ENCODE data around the gene CEL. TPM values are rescaled to one million over a fixed set of nuclear protein-coding genes. Genes with fewer than 3 reads are reported as not detected.

CEL gene
- total RNA-seq, 1 experiment from 2014 or later = 3.1 TPM

DNA sequence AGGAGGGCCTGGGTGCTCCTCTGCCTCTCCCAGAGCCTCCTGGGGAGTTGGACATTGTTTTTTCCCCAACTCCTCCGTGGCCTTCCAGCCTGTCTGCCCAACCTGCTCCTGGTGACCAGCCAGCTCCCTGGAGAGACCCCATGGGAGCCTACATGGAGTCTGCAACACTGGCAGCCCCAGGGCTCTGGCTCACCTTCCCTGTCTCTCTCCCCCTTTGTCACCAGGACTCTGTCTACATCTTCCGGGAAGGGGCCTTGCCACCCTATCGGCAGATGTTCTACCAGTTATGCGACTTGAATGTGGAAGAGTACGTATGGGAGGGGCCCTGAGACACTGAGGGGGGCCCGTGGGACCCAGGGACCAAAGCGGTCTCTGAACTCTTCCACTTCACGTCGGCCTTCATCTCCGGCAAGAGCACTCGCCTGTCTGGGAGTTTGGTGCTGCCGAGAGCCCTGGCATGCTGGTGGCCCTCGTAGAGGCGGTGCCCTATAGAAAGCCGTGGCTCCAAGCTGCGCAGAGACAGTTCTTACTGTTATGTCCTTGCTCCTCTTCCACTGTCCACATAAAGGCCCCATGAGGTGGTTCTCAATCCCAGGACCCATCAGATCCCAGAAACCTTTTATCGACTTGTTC, 5.9 kb upstream of the CEL start:
- CTCF ChIA-PET = no interaction called here
- no TSS peak for BruUV-seq (replicated peaks)
- H3K27ac Mint-ChIP-seq (ENCODE audit: unreplicated experiment) = no peak overlapping the region
- H3K4me3 Mint-ChIP-seq (ENCODE audit: low read depth, unreplicated experiment) = no peak overlapping the region
- no peak for TF ChIP-seq CTCF (IDR thresholded peaks at IDR 0.05; ENCODE audit: unreplicated experiment)
- peaks cover 25% of the 10 kb centered on the region for H3K36me3 Mint-ChIP-seq (ENCODE audit: insufficient read depth, unreplicated experiment)
- intact Hi-C loops (cut with micrococcal nuclease; ENCODE audit: unreplicated experiment) = no loop called here
- no peaks in the 10 kb centered on the region for H3K9me3 Mint-ChIP-seq (ENCODE audit: low read depth, unreplicated experiment)
- no peaks in the 10 kb centered on the region for H3K4me1 Mint-ChIP-seq (ENCODE audit: low read depth, unreplicated experiment)
- DNase-seq = no peak
- H3K27me3 Mint-ChIP-seq (ENCODE audit: unreplicated experiment) = no peaks in the 10 kb centered on the region

GRCh38 chr9:133056533-133056932, 5.2 kb upstream of the CEL start:
- no peak overlapping the region for H3K27ac Mint-ChIP-seq (ENCODE audit: unreplicated experiment)

DNA sequence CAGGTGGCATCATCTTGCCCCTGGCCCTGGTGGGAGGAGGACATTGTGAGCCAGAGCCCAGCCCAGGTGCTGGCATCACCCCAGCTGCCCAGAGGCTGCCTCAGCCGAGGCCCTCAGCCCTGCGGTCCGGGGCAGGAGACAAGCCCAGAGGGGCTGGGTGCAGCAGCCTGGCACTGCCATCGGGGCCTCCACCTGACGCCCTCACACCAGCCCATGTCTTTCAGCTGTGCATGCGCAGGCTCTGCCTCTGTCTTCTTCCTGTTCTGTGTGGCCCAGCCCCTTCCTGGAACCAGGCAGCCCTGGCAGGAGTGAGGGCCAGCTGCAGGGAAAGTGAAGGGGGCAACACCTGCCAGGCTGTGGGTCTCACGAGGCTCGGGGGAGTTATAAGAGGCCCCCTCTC, 4.8 kb upstream of the CEL start:
- DNase-seq = no peak
- CTCF ChIA-PET = no interaction called here
- Mint-ChIP-seq H3K9me3 (ENCODE audit: low read depth, unreplicated experiment) (no peaks in the 10 kb centered on the region), H3K4me3 (ENCODE audit: low read depth, unreplicated experiment) (no peak overlapping the region), H3K27me3 (ENCODE audit: unreplicated experiment) (no peaks in the 10 kb centered on the region), H3K27ac (ENCODE audit: unreplicated experiment) (no peak overlapping the region), H3K36me3 (ENCODE audit: insufficient read depth, unreplicated experiment) (peaks cover 25% of the 10 kb centered on the region), H3K4me1 (ENCODE audit: low read depth, unreplicated experiment) (no peaks in the 10 kb centered on the region)
- intact Hi-C loops (cut with micrococcal nuclease; ENCODE audit: unreplicated experiment) = no loop called here
- TF ChIP-seq CTCF (IDR thresholded peaks at IDR 0.05; ENCODE audit: unreplicated experiment) = no peak
- BruUV-seq (replicated peaks) = no TSS peak

More at GRCh38 chr9:133056533-133056932, 5.2 kb upstream of the CEL start:
- Mint-ChIP-seq H3K4me1 (ENCODE audit: low read depth, unreplicated experiment) (no peaks in the 10 kb centered on the region), H3K36me3 (ENCODE audit: insufficient read depth, unreplicated experiment) (peaks cover 25% of the 10 kb centered on the region), H3K4me3 (ENCODE audit: low read depth, unreplicated experiment) (no peak overlapping the region), H3K27me3 (ENCODE audit: unreplicated experiment) (no peaks in the 10 kb centered on the region), H3K9me3 (ENCODE audit: low read depth, unreplicated experiment) (no peaks in the 10 kb centered on the region)
- BruUV-seq (replicated peaks) = no TSS peak
- CTCF ChIA-PET = no interaction called here
- DNase-seq = no peak
- TF ChIP-seq CTCF (IDR thresholded peaks at IDR 0.05; ENCODE audit: unreplicated experiment) = no peak
- intact Hi-C loops (cut with micrococcal nuclease; ENCODE audit: unreplicated experiment) = no loop called here

GRCh38 chr9:133057553-133057952, 4.2 kb upstream of the CEL start:
- no peak overlapping the region for H3K4me3 Mint-ChIP-seq (ENCODE audit: low read depth, unreplicated experiment)
- no peaks in the 10 kb centered on the region for H3K4me1 Mint-ChIP-seq (ENCODE audit: low read depth, unreplicated experiment)
- CTCF ChIA-PET = no interaction called here
- H3K36me3 Mint-ChIP-seq (ENCODE audit: insufficient read depth, unreplicated experiment) = peaks cover 25% of the 10 kb centered on the region
- intact Hi-C loops (cut with micrococcal nuclease; ENCODE audit: unreplicated experiment) = no loop called here
- no TSS peak for BruUV-seq (replicated peaks)
- H3K27ac Mint-ChIP-seq (ENCODE audit: unreplicated experiment) = no peak overlapping the region
- H3K9me3 Mint-ChIP-seq (ENCODE audit: low read depth, unreplicated experiment) = no peaks in the 10 kb centered on the region
- no peak for DNase-seq
- no peaks in the 10 kb centered on the region for H3K27me3 Mint-ChIP-seq (ENCODE audit: unreplicated experiment)
- no peak for TF ChIP-seq CTCF (IDR thresholded peaks at IDR 0.05; ENCODE audit: unreplicated experiment)
